H9 (cell line): ENCODE data around the gene P4HB. TPM values are rescaled to one million over a fixed set of nuclear protein-coding genes. Genes with fewer than 3 reads are reported as not detected.

ENCODE experiments used
- DNase-seq: peaks from one replicate; pipeline ENCODE4 v3.0.0-alpha.2; 2017
- H2AFZ ChIP-seq: one replicate; pipeline ENCODE4 v1.6.1; 2013; ENCODE audit warnings: mild to moderate bottlenecking, low read length, control low read depth, moderate library complexity
- H2AK5ac ChIP-seq: 2 replicates; pipeline ENCODE4 v1.6.1; 2013; ENCODE audit warnings: low read length, control low read depth, mixed read lengths; ENCODE audit not compliant: insufficient read length
- H2BK120ac ChIP-seq: one replicate; pipeline ENCODE4 v1.6.1; 2013; ENCODE audit warnings: low read depth, mild to moderate bottlenecking, low read length, control low read depth, inconsistent platforms; ENCODE audit not compliant: poor library complexity, severe bottlenecking
- H2BK12ac ChIP-seq: 2 replicates; pipeline ENCODE4 v1.6.1; 2013; ENCODE audit warnings: low read length, control low read depth, mixed read lengths, low read depth; ENCODE audit not compliant: insufficient read length
- H2BK15ac ChIP-seq: 2 replicates; pipeline ENCODE4 v1.6.1; 2013; ENCODE audit warnings: low read depth, low read length, control low read depth
- H2BK20ac ChIP-seq: one replicate; pipeline ENCODE4 v1.6.1; 2013; ENCODE audit warnings: low read depth, mild to moderate bottlenecking, low read length, control low read depth, inconsistent platforms; ENCODE audit not compliant: poor library complexity, severe bottlenecking
- H2BK5ac ChIP-seq: 2 replicates; pipeline ENCODE4 v1.6.1; 2013; ENCODE audit warnings: low read length, control low read depth, mixed read lengths; ENCODE audit not compliant: insufficient read length
- H3K14ac ChIP-seq: 2 replicates; pipeline ENCODE4 v1.6.1; 2013; ENCODE audit warnings: low read length, control low read depth; ENCODE audit not compliant: insufficient read depth
- H3K18ac ChIP-seq: 2 replicates; pipeline ENCODE4 v1.6.1; 2013; ENCODE audit warnings: low read depth, mild to moderate bottlenecking, mixed read lengths, low read length, control low read depth; ENCODE audit not compliant: insufficient read length
- H3K23ac ChIP-seq: 2 replicates; pipeline ENCODE4 v1.6.1; 2013; ENCODE audit warnings: low read length, control low read depth, mixed read lengths, low read depth; ENCODE audit not compliant: insufficient read length
- H3K23me2 ChIP-seq: 2 replicates; pipeline ENCODE4 v1.6.1; 2013; ENCODE audit warnings: low read depth, mild to moderate bottlenecking, mixed read lengths, low read length, control low read depth; ENCODE audit not compliant: insufficient read length, poor library complexity, severe bottlenecking
- H3K27ac ChIP-seq: 2 replicates; pipeline ENCODE4 v1.5.1; 2013; ENCODE audit warnings: low read length, control low read depth, mixed read lengths, low read depth; ENCODE audit not compliant: insufficient read length
- H3K27me3 ChIP-seq: 2 replicates; pipeline ENCODE4 v1.6.1; 2013; ENCODE audit warnings: low read length, control low read depth, inconsistent platforms; ENCODE audit not compliant: insufficient read depth
- H3K4ac ChIP-seq: 2 replicates; pipeline ENCODE4 v1.6.1; 2013; ENCODE audit warnings: low read depth, mild to moderate bottlenecking, control low read depth, inconsistent platforms, low read length, moderate library complexity
- H3K4me1 ChIP-seq: 2 replicates; pipeline ENCODE4 v1.6.1; 2013; ENCODE audit warnings: low read length, control low read depth, inconsistent platforms; ENCODE audit not compliant: insufficient read depth
- H3K4me2 ChIP-seq: 2 replicates; pipeline ENCODE4 v1.6.1; 2013; ENCODE audit warnings: low read length, control low read depth, mixed read lengths; ENCODE audit not compliant: insufficient read length, insufficient read depth
- H3K56ac ChIP-seq: 2 replicates; pipeline ENCODE4 v1.6.1; 2013; ENCODE audit warnings: low read depth, mild to moderate bottlenecking, mixed read lengths, low read length, control low read depth; ENCODE audit not compliant: insufficient read length
- H3K79me1 ChIP-seq: 2 replicates; pipeline ENCODE4 v1.6.1; 2013; ENCODE audit warnings: low read depth, mild to moderate bottlenecking, moderate library complexity, low read length, control low read depth, inconsistent platforms; ENCODE audit not compliant: insufficient read depth, poor library complexity, severe bottlenecking
- H3K79me2 ChIP-seq: 2 replicates; pipeline ENCODE4 v1.6.1; 2013; ENCODE audit warnings: low read length, control low read depth, inconsistent platforms; ENCODE audit not compliant: insufficient read depth
- H3K9ac ChIP-seq: 2 replicates; pipeline ENCODE4 v1.6.1; 2013; ENCODE audit warnings: low read length, control low read depth, mixed read lengths; ENCODE audit not compliant: insufficient read length; ENCODE audit errors: extremely low read depth
- H3K9me3 ChIP-seq: one replicate; pipeline ENCODE4 v1.6.1; 2013; ENCODE audit warnings: low read depth, low read length, inconsistent platforms; ENCODE audit not compliant: control insufficient read depth
- H3T11ph ChIP-seq: one replicate; pipeline ENCODE4 v1.6.1; 2013; ENCODE audit warnings: mild to moderate bottlenecking, low read length, control low read depth, inconsistent platforms
- H4K20me1 ChIP-seq: one replicate; pipeline ENCODE4 v1.6.1; 2013; ENCODE audit not compliant: control insufficient read depth, insufficient read length, insufficient read depth
- H4K5ac ChIP-seq: 2 replicates; pipeline ENCODE4 v1.6.1; 2013; ENCODE audit warnings: low read depth, mild to moderate bottlenecking, mixed read lengths, low read length, control low read depth; ENCODE audit not compliant: insufficient read length
- H4K8ac ChIP-seq: replicated peaks from 2 replicates; pipeline ENCODE4 v1.6.1; 2013; ENCODE audit warnings: low read length, control low read depth, mixed read lengths, low read depth; ENCODE audit not compliant: insufficient read length
- H4K91ac ChIP-seq: 2 replicates; pipeline ENCODE4 v1.6.1; 2013; ENCODE audit warnings: low read depth, mild to moderate bottlenecking, moderate library complexity, mixed read lengths, low read length, control low read depth; ENCODE audit not compliant: insufficient read length
- H3K27ac Mint-ChIP-seq, 3 experiments: 2 replicates in 2 of 3; 3 replicates in 1 of 3; pipeline ENCODE4 v1.8.0; 2020 to 2021; ENCODE audit warnings: mixed read lengths in 3 of 3, mild to moderate bottlenecking in 1 of 3, moderate library complexity in 1 of 3
- H3K27me3 Mint-ChIP-seq: 2 replicates; pipeline ENCODE4 v1.8.0; 2021; ENCODE audit warnings: low read depth, mild to moderate bottlenecking, moderate library complexity, mixed read lengths
- H3K36me3 Mint-ChIP-seq, 3 experiments: 2 replicates in 2 of 3; 3 replicates in 1 of 3; pipeline ENCODE4 v1.8.0; 2020 to 2021; ENCODE audit warnings: low read depth in 3 of 3, mixed read lengths in 3 of 3; ENCODE audit not compliant: insufficient read depth in 1 of 3
- H3K4me1 Mint-ChIP-seq, 2 experiments: 2 replicates each; pipeline ENCODE4 v1.8.0; 2020; ENCODE audit warnings: mixed read lengths in 2 of 2
- H3K4me3 Mint-ChIP-seq, 2 experiments: 2 replicates in 1 of 2; 3 replicates in 1 of 2; pipeline ENCODE4 v1.8.0; 2020 to 2021; ENCODE audit warnings: mild to moderate bottlenecking in 2 of 2, mixed read lengths in 2 of 2, moderate library complexity in 1 of 2
- H3K9me3 Mint-ChIP-seq, 2 experiments: 2 replicates in 1 of 2; 3 replicates in 1 of 2; pipeline ENCODE4 v1.8.0; 2020; ENCODE audit warnings: mild to moderate bottlenecking in 2 of 2, mixed read lengths in 2 of 2, moderate library complexity in 1 of 2
- CTCF ChIP-seq: fragments of 200-600 bp; sonication (generic); conservative IDR thresholded peaks from 3 replicates; pipeline ENCODE4 v1.8.0; 2021; ENCODE audit warnings: antibody characterized with exemption, mild to moderate bottlenecking
- WGBS: extraction: QIAGEN DNeasy Blood & Tissue Kit; methylation state at CpG from one replicate; pipeline ENCODE4 v1.1.7; 2013; ENCODE audit warnings: missing lambda C conversion rate, low lambda C conversion rate, mixed read lengths; ENCODE audit not compliant: insufficient read length; ENCODE audit errors: extremely low coverage; 5-methylcytosine and 5-hydroxymethylcytosine counted together
- total RNA-seq: library from RNA; stranded (reverse); gene quantifications from 2 replicates; pipeline ENCODE4 v1.2.1, GENCODE V29; 2021

P4HB gene
- total RNA-seq, 1 experiment from 2014 or later, result 366 TPM

- H3K4me3 Mint-ChIP-seq, result peak overlapping the region; percentile 79 to 86
- no CpG with 5 or more reads among the region's 86 CpGs for WGBS
- H3K56ac ChIP-seq, result no peak overlapping the region
These were observed 11.3 kb upstream of the P4HB start for GRCh38 chr17:81871387-81872230.

More at GRCh38 chr17:81871387-81872230, 11.3 kb upstream of the P4HB start:
- no peak overlapping the region for H4K91ac ChIP-seq
- peaks cover 17 to 33% of the 10 kb centered on the region in 2 experiments for H3K4me1 Mint-ChIP-seq
- H3K18ac ChIP-seq, result peak overlapping the region; percentile 21
- H3K79me2 ChIP-seq, result no peaks in the 10 kb centered on the region
- no peak overlapping the region for H3K4ac ChIP-seq
- H2BK12ac ChIP-seq, result no peak overlapping the region
- no peak overlapping the region for H4K5ac ChIP-seq
- H3K27ac ChIP-seq, result no peak overlapping the region
- no peak overlapping the region for H2AFZ ChIP-seq
- no peaks in the 10 kb centered on the region for H4K20me1 ChIP-seq
- H2BK15ac ChIP-seq, result no peak overlapping the region
- no peaks in the 10 kb centered on the region for H3K9me3 ChIP-seq
- H3T11ph ChIP-seq, result no peak overlapping the region
- no peak overlapping the region for H2BK20ac ChIP-seq
- H3K9ac ChIP-seq, result peak overlapping the region; percentile 10
- no peak overlapping the region for H4K8ac ChIP-seq
- no peaks in the 10 kb centered on the region for H3K27me3 ChIP-seq
- peak overlapping the region; percentile 80 for H3K14ac ChIP-seq
- no peak overlapping the region for H3K23ac ChIP-seq
- H3K23me2 ChIP-seq, result peaks cover 8% of the 10 kb centered on the region
- H2BK120ac ChIP-seq, result no peak overlapping the region
- peak; percentile 92 for DNase-seq
- no peaks in the 10 kb centered on the region for H3K4me1 ChIP-seq
- peak; percentile 40; the same call in 2 of the 3 replicates for TF ChIP-seq CTCF
- H3K79me1 ChIP-seq, result no peaks in the 10 kb centered on the region
- no peaks in the 10 kb centered on the region for H3K9me3 Mint-ChIP-seq
- H3K36me3 Mint-ChIP-seq, result peaks cover 1 to 8% (median 3%) of the 10 kb centered on the region in 3 experiments; a peak in 5 of 7 replicates
- H2AK5ac ChIP-seq, result no peak overlapping the region
- H2BK5ac ChIP-seq, result no peak overlapping the region
- H3K27me3 Mint-ChIP-seq, result no peaks in the 10 kb centered on the region; the same call in 1 of the 2 replicates
- peak overlapping the region in 2 of 3 experiments; percentile 67 to 87; a peak in 3 of 7 replicates for H3K27ac Mint-ChIP-seq
- peak overlapping the region; percentile 42 for H3K4me2 ChIP-seq
